Erythroblast (primary cell): ENCODE measurements around the gene MPP3.

Experiments
- DNase-seq, 2 experiments: peaks; one replicate each; lab custom pipeline; 2025; lab: John Stamatoyannopoulos, UW
- GATA1 ChIP-seq: IDR thresholded peaks from 2 replicates; pipeline ENCODE4 v1.6.1; 2011; ENCODE audit warnings: low read depth, mild to moderate bottlenecking, control low read depth, low read length, moderate library complexity
- POLR2A ChIP-seq: IDR thresholded peaks from 2 replicates; pipeline ENCODE4 v1.6.1; 2011; ENCODE audit warnings: mild to moderate bottlenecking, low read length

Gene MPP3

GRCh38 chr17:43832976-43833829 lies at the start of gene MPP3:
MPP3 (minus strand) TSS chr17:43833146; CDS start chr17:43831906, 1,240 bp downstream.
- TF ChIP-seq GATA1 = no peak
- no peak for TF ChIP-seq POLR2A
- DNase-seq = peak; percentile 64 to 75

- TF ChIP-seq POLR2A (no peak), GATA1 (no peak)
These were observed 49.0 kb upstream of the MPP3 start for GRCh38 chr17:43881758-43882505.

GRCh38 chr17:43881181-43881580 lies 48.2 kb upstream of the MPP3 start:
- no peak for TF ChIP-seq GATA1

More at GRCh38 chr17:43881758-43882505, 49.0 kb upstream of the MPP3 start:
- DNase-seq = no peak

GRCh38 chr17:43880420-43880991 lies 47.6 kb upstream of the MPP3 start:
- TF ChIP-seq POLR2A = no peak
- DNase-seq = peak; percentile 31 to 63

More at GRCh38 chr17:43881181-43881580, 48.2 kb upstream of the MPP3 start:
- DNase-seq = no peak

- no peak for DNase-seq
- TF ChIP-seq GATA1 (no peak), POLR2A (no peak)
These were observed 46.9 kb upstream of the MPP3 start for GRCh38 chr17:43879723-43880419.

GRCh38 chr17:43878260-43879175 lies 45.6 kb upstream of the MPP3 start:
- TF ChIP-seq POLR2A = no peak
- no peak for TF ChIP-seq GATA1
- peak; percentile 45 to 76 for DNase-seq

- no peak for TF ChIP-seq GATA1
- no peak for TF ChIP-seq POLR2A
- DNase-seq = no peak
These were observed 44.7 kb upstream of the MPP3 start for GRCh38 chr17:43877451-43878155.

GRCh38 chr17:43877031-43877430 lies 44.1 kb upstream of the MPP3 start:
- no peak for DNase-seq
- TF ChIP-seq GATA1 = no peak
- TF ChIP-seq POLR2A = no peak

- DNase-seq = no peak
- TF ChIP-seq GATA1 (no peak), POLR2A (no peak)
These were observed 42.7 kb upstream of the MPP3 start for GRCh38 chr17:43875476-43876147.

- DNase-seq = no peak
- no peak for TF ChIP-seq POLR2A
These were observed 41.3 kb upstream of the MPP3 start for GRCh38 chr17:43874293-43874692.

- no peak for DNase-seq
- no peak for TF ChIP-seq POLR2A
- no peak for TF ChIP-seq GATA1
These were observed 40.9 kb upstream of the MPP3 start for GRCh38 chr17:43873815-43874214.

- TF ChIP-seq POLR2A = no peak
- TF ChIP-seq GATA1 = no peak
- no peak for DNase-seq
These were observed 40.1 kb upstream of the MPP3 start for GRCh38 chr17:43873091-43873490.
